ENCODE results near the gene CCDC57.

The CCDC57 gene

GRCh38 chr17:82172486-82173160 is 40.0 kb downstream of the CCDC57 start:
- no peak for DNase-seq (ENCODE audit: extremely low read depth, low read depth)
- TF ChIP-seq CTCF (IDR thresholded peaks at IDR 0.05; ENCODE audit: low read depth, low read length): no peak

GRCh38 chr17:82171750-82172375 is 40.8 kb downstream of the CCDC57 start:
- no peak for TF ChIP-seq CTCF (IDR thresholded peaks at IDR 0.05; ENCODE audit: low read depth, low read length)
- DNase-seq (ENCODE audit: extremely low read depth, low read depth): no peak

DNA sequence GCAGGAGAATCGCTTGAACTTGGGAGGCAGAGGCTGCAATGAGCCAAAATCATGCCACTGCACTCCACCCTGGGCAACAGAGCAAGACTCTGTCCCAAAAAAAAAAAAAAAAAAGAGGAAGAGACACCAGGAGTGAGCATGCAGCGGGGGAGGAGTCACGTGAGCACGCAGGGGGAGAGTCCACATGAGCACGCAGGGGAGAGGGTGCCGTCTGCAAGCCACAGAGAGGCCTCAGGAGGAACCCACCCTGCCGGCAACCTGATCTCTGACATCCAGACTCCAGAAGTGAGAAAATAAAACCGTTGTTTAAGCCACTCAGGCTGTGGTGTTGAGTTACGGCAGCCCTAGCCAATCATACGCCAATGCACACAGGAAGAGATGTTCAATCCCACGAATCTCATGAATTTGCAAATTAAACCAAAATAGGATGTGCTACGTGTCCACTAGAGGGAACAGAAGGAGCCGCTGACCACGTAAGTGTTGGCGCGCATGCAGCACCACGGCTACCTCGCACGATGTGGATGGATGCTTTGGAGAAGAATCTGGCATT is 42.2 kb downstream of the CCDC57 start:
- no peak for DNase-seq (ENCODE audit: extremely low read depth, low read depth)
- TF ChIP-seq CTCF (IDR thresholded peaks at IDR 0.05; ENCODE audit: low read depth, low read length): no peak

DNA sequence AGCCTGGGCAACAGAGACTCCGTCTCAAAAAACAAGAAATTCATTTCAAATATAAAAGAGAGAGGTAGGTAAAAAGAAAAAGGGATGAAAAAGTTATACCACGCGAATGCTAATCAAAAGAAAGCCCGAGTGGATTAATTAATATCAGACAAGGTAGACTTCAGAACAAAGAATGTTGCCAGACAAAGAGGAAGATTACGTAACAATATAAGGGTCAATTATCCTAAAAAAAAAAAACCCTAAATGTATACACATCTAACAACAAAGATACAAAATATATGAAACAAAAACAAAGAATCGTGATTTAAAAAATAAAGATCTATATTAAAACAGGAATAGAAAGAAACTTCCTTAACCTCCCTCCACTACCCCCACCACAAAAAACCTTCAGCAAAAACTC is 44.1 kb downstream of the CCDC57 start:
- no peak for DNase-seq (ENCODE audit: extremely low read depth, low read depth)
- TF ChIP-seq CTCF (IDR thresholded peaks at IDR 0.05; ENCODE audit: low read depth, low read length): no peak

GRCh38 chr17:82167028-82167427 is 45.6 kb downstream of the CCDC57 start:
- no peak for DNase-seq (ENCODE audit: extremely low read depth, low read depth)
- no peak for TF ChIP-seq CTCF (IDR thresholded peaks at IDR 0.05; ENCODE audit: low read depth, low read length)

DNA sequence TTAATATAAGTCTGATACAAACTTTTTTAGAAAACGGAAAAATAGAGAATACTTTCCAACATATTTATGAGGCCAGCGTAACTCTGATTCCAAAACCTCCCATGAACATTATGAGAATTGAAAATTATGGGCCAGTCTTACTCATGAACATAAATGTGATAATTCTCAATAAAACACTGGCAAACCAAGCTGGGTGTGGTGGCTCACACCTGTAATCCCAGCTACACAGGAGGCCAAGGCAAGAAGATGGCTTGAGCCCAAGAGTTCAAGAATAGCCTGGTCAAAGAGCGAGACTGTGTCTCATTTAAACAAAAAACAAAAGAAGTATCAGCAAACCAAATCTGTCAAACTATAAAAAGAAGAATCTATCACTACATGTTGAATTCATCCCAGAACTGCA is 47.8 kb downstream of the CCDC57 start:
- TF ChIP-seq CTCF (IDR thresholded peaks at IDR 0.05; ENCODE audit: low read depth, low read length): no peak
- no peak for DNase-seq (ENCODE audit: extremely low read depth, low read depth)

DNA sequence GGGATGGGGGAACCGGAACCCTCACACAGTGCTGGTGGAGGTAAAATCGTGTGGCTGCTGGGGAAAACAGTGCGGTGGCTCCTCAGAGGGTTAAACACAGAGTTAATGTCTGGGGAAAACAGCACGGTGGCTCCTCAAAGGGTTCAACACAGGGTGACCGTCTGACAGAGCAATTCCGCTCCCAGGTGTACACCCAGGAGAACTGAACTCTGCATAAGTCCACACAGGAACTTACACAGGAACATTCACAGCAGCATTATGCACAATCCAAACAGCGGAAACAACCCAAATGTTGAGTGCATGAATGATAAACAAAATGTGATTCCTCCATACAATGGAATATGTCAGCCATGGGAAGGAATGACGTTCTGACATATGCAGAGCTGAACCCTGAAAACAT is 51.4 kb downstream of the CCDC57 start:
- DNase-seq (ENCODE audit: extremely low read depth, low read depth): no peak
- TF ChIP-seq CTCF (IDR thresholded peaks at IDR 0.05; ENCODE audit: low read depth, low read length): no peak
